Stimulated activated CD4-positive, alpha-beta T cell treated with anti-CD3 and anti-CD28 coated beads, Interleukin-4, amount 100 ng/mL, for 48 hours (primary cell): ENCODE results near the gene PCDHB5.
"Not testable (repeated sequence)": the region's sequence is repeated elsewhere in the genome, so short reads cannot be mapped to it uniquely, and the experiment has no call there.

Experiments used
- DNase-seq, 2 donors: peaks; one replicate each; pipeline ENCODE4 v3.0.0-alpha.2; 2020; ENCODE audit warnings: low read depth in 2 of 2

The PCDHB5 gene

GRCh38 chr5:141152096-141152495 lies 17.1 kb downstream of the PCDHB5 start:
- DNase-seq: not testable (repeated sequence)

- DNase-seq: no peak
Measured at GRCh38 chr5:141155540-141156374, 20.8 kb downstream of the PCDHB5 start.

GRCh38 chr5:141157356-141157755 lies 22.4 kb downstream of the PCDHB5 start:
- DNase-seq: not testable (repeated sequence)

GRCh38 chr5:141157901-141158300 lies 22.9 kb downstream of the PCDHB5 start:
- DNase-seq: not testable (repeated sequence)

GRCh38 chr5:141172381-141173204 lies 37.6 kb downstream of the PCDHB5 start, which contains the start of gene PCDHB7:
Gene PCDHB7, plus strand, starts transcription at chr5:141172644. Its CDS starts 192 bp downstream, at chr5:141172836.
- DNase-seq: no peak

- not testable (repeated sequence) for DNase-seq
Measured at GRCh38 chr5:141174291-141175104, 39.5 kb downstream of the PCDHB5 start.

GRCh38 chr5:141175933-141176332 lies 40.9 kb downstream of the PCDHB5 start:
- no peak for DNase-seq

GRCh38 chr5:141177577-141178191 lies 42.7 kb downstream of the PCDHB5 start, which contains the start of gene PCDHB8:
Gene PCDHB8, plus strand, starts transcription at chr5:141177790. Its CDS starts 245 bp downstream, at chr5:141178035.
- DNase-seq: not testable (repeated sequence)

- not testable (repeated sequence) for DNase-seq
Measured at GRCh38 chr5:141179371-141179770, 44.4 kb downstream of the PCDHB5 start.

- DNase-seq: not testable (repeated sequence)
Measured at GRCh38 chr5:141179876-141180275, 44.9 kb downstream of the PCDHB5 start.

- DNase-seq: no peak
Measured at GRCh38 chr5:141180313-141180712, 45.3 kb downstream of the PCDHB5 start.

- DNase-seq: no peak
Measured at GRCh38 chr5:141182248-141182647, 47.2 kb downstream of the PCDHB5 start, which contains the start of gene PCDHB16. Gene PCDHB16, plus strand, starts transcription at chr5:141182387. Its CDS starts 173 bp downstream, at chr5:141182560.

GRCh38 chr5:141184117-141184855 lies 49.3 kb downstream of the PCDHB5 start:
- DNase-seq: not testable (repeated sequence)

- peak in 1 of 2 donors; percentile 9 for DNase-seq
Measured at GRCh38 chr5:141186897-141187512, 52.0 kb downstream of the PCDHB5 start, which contains the start of gene PCDHB9. Gene PCDHB9, plus strand, starts transcription at chr5:141187161. Its CDS starts 158 bp downstream, at chr5:141187319.
